NCI-H446 (cell line): Measurements from ENCODE around the gene OTC.

ENCODE experiments used
- DNase-seq, 2 experiments: peaks; one replicate each; lab custom pipeline; 2025; lab: John Stamatoyannopoulos, UW

Gene OTC

GRCh38 chrX:38468563-38469157 lies 116.3 kb downstream of the OTC start:
- DNase-seq = no peak
